ENCODE measurements around the gene TEAD1. TPM values are rescaled to one million over a fixed set of nuclear protein-coding genes. Genes with fewer than 3 reads are reported as not detected.

The TEAD1 gene
- polyA plus RNA-seq, 1 donor (not counting 4 experiments of a cell fraction or from before 2014, with no cell fraction given), result 32.7 TPM

DNA sequence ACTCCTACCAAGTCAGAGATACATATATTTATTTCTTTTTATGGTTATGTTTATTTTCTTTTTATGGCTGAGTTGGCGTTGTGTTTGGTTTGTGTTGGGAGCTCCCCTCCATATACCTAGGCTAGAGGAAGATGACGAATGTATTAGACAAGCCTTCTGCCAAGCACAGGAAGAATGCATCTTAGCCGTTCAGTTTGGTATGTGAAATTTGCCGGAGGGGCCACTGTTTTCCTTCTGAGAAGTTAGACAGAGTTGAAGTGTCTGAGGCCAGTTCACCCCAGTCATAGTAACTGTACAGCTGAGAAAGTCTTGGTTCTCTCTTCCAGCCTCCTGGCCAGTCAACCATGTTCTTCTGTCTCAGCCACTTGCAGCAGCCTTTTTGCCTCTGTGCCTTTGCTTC lies 29.8 kb downstream of the TEAD1 start:
- TF ChIP-seq, protein P1, sequence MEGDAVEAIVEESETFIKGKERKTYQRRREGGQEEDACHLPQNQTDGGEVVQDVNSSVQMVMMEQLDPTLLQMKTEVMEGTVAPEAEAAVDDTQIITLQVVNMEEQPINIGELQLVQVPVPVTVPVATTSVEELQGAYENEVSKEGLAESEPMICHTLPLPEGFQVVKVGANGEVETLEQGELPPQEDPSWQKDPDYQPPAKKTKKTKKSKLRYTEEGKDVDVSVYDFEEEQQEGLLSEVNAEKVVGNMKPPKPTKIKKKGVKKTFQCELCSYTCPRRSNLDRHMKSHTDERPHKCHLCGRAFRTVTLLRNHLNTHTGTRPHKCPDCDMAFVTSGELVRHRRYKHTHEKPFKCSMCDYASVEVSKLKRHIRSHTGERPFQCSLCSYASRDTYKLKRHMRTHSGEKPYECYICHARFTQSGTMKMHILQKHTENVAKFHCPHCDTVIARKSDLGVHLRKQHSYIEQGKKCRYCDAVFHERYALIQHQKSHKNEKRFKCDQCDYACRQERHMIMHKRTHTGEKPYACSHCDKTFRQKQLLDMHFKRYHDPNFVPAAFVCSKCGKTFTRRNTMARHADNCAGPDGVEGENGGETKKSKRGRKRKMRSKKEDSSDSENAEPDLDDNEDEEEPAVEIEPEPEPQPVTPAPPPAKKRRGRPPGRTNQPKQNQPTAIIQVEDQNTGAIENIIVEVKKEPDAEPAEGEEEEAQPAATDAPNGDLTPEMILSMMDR (optimal IDR thresholded peaks at IDR 0.05 in 1 of 3, IDR thresholded peaks at IDR 0.05 in 1 of 3, conservative IDR thresholded peaks at IDR 0.05 in 1 of 3; ENCODE audit: extremely low read depth in 1 of 3, insufficient read depth in 2 of 3, low read length in 3 of 3), result no peak
- TF ChIP-seq EZH2 (IDR thresholded peaks at IDR 0.05; ENCODE audit: low read length), result no peak
- Histone ChIP-seq H3K9me1 (ENCODE audit: control insufficient read depth, extremely low read depth, insufficient read depth, low read length) (peaks cover 3% of the 10 kb centered on the region), H3K36me3 (ENCODE audit: control insufficient read depth in 2 of 2, extremely low read depth in 1 of 2, insufficient read depth in 2 of 2, low read length in 2 of 2) (peaks cover 5 to 11% of the 10 kb centered on the region in 2 experiments), H3K4me1 (ENCODE audit: control insufficient read depth, extremely low read depth, insufficient read depth, low read length) (peaks cover 30% of the 10 kb centered on the region), H3K27ac (ENCODE audit: control insufficient read depth, insufficient read depth, low read length) (no peak overlapping the region), H3K79me2 (ENCODE audit: control insufficient read depth, insufficient read depth, low read length) (peaks cover 100% of the 10 kb centered on the region), H3K9me3 (ENCODE audit: control insufficient read depth, low read depth, low read length) (no peaks in the 10 kb centered on the region), H3K9ac (ENCODE audit: control insufficient read depth, extremely low read depth, insufficient read depth, low read length) (no peak overlapping the region), H3K27me3 (ENCODE audit: control insufficient read depth, extremely low read depth, insufficient read depth, low read length) (no peaks in the 10 kb centered on the region), H3K4me2 (ENCODE audit: control insufficient read depth, extremely low read depth, insufficient read depth, low read depth, low read length) (no peak overlapping the region), H3K4me3 (ENCODE audit: control insufficient read depth in 2 of 3, extremely low read depth in 1 of 3, insufficient read depth in 2 of 3, low read depth in 1 of 3, low read length in 3 of 3) (no peak overlapping the region), H2AFZ (ENCODE audit: control insufficient read depth, low read length) (no peak overlapping the region), H4K20me1 (ENCODE audit: control insufficient read depth, extremely low read depth, insufficient read depth, low read length) (peaks cover 9% of the 10 kb centered on the region)
- FAIRE-seq, result no peak
- no peak for DNase-seq (ENCODE audit: low read depth, low spot score)
- dilution Hi-C loops (cut with MboI; ENCODE audit: extremely low pct_ligation_motif_present, low sequenced_read_pairs), result no loop called here

DNA sequence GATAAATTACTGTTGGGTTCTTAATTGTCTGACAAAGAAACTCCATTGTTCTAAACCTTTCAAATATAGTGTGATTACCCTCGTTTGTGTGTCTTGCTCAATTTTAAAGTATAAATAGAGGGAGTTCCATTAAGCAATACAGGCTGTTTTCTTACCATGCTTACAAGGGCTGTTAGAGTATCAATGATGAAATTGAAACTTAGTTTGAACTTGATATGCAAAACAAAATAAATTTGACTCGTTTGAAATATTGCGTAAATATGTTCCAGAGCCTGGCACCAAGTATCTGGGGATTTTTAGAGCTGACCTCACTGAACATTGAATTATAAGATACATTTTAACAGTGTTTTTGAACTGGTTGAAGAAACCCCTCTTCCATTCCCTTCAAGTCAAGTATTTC lies 31.7 kb downstream of the TEAD1 start:
- peaks cover 9% of the 10 kb centered on the region for H4K20me1 ChIP-seq (ENCODE audit: control insufficient read depth, extremely low read depth, insufficient read depth, low read length)

More for the DNA sequence above, 31.7 kb downstream of the TEAD1 start:
- Histone ChIP-seq H3K4me2 (ENCODE audit: control insufficient read depth, extremely low read depth, insufficient read depth, low read depth, low read length) (no peak overlapping the region), H3K4me3 (ENCODE audit: control insufficient read depth in 2 of 3, extremely low read depth in 1 of 3, insufficient read depth in 2 of 3, low read depth in 1 of 3, low read length in 3 of 3) (no peak overlapping the region), H3K9me1 (ENCODE audit: control insufficient read depth, extremely low read depth, insufficient read depth, low read length) (peaks cover 3% of the 10 kb centered on the region), H2AFZ (ENCODE audit: control insufficient read depth, low read length) (no peak overlapping the region), H3K9me3 (ENCODE audit: control insufficient read depth, low read depth, low read length) (no peaks in the 10 kb centered on the region), H3K4me1 (ENCODE audit: control insufficient read depth, extremely low read depth, insufficient read depth, low read length) (peaks cover 30% of the 10 kb centered on the region), H3K9ac (ENCODE audit: control insufficient read depth, extremely low read depth, insufficient read depth, low read length) (no peak overlapping the region), H3K79me2 (ENCODE audit: control insufficient read depth, insufficient read depth, low read length) (peaks cover 97% of the 10 kb centered on the region), H3K36me3 (ENCODE audit: control insufficient read depth in 2 of 2, extremely low read depth in 1 of 2, insufficient read depth in 2 of 2, low read length in 2 of 2) (peaks cover 5 to 11% of the 10 kb centered on the region in 2 experiments), H3K27me3 (ENCODE audit: control insufficient read depth, extremely low read depth, insufficient read depth, low read length) (no peaks in the 10 kb centered on the region), H3K27ac (ENCODE audit: control insufficient read depth, insufficient read depth, low read length) (peak overlapping the region; percentile 5)
- DNase-seq (ENCODE audit: low read depth, low spot score) (no peak), FAIRE-seq (no peak)
- TF ChIP-seq, protein P1 (optimal IDR thresholded peaks at IDR 0.05 in 1 of 3, IDR thresholded peaks at IDR 0.05 in 1 of 3, conservative IDR thresholded peaks at IDR 0.05 in 1 of 3; ENCODE audit: extremely low read depth in 1 of 3, insufficient read depth in 2 of 3, low read length in 3 of 3), result no peak
- no peak for TF ChIP-seq EZH2 (IDR thresholded peaks at IDR 0.05; ENCODE audit: low read length)
- dilution Hi-C loops (cut with MboI; ENCODE audit: extremely low pct_ligation_motif_present, low sequenced_read_pairs), result no loop called here
